ENCODE data around the gene SPACA4.

GRCh38 chr19:48632692-48633147, 26.2 kb downstream of the SPACA4 start:
- no peak for TF ChIP-seq POLR2AphosphoS5 (IDR thresholded peaks at IDR 0.05; ENCODE audit: low read depth, low read length)
- no peak for TF ChIP-seq CTCF (IDR thresholded peaks at IDR 0.05)
